ENCODE measurements around the gene SLC39A9.

- no peak for TF ChIP-seq CTCF (IDR thresholded peaks at IDR 0.05; ENCODE audit: poor library complexity)
- TF ChIP-seq EZH2phosphoT487 (IDR thresholded peaks at IDR 0.05; ENCODE audit: low read depth, severe bottlenecking, unreplicated experiment), result no peak
These were observed 102.2 kb downstream of the SLC39A9 start for GRCh38 chr14:69500736-69501135.

Measured in hepatocyte (in vitro differentiated cells).